RWPE2 (cell line): ENCODE results near the gene MYO18A.

Experiments
- ATAC-seq: fragments of 200-7000 bp; cut with Tn5 transposase; 3 replicates; pipeline ENCODE4 v1.9.1; 2021; ENCODE audit warnings: low read depth
- DNase-seq: peaks from one replicate; pipeline ENCODE4 v3.0.0-alpha.2; 2020; ENCODE audit warnings: low spot score
- H3K27ac ChIP-seq: fragments of 450-650 bp; 2 replicates; pipeline ENCODE4 v1.5.1; 2017; ENCODE audit warnings: mild to moderate bottlenecking; ENCODE audit not compliant: poor library complexity, severe bottlenecking
- H3K27me3 ChIP-seq: fragments of 250-450 bp; sonication (Bioruptor Pico); 2 replicates; pipeline ENCODE4 v1.5.1; 2021; ENCODE audit warnings: mild to moderate bottlenecking, moderate library complexity; ENCODE audit not compliant: insufficient read depth, poor library complexity, severe bottlenecking
- H3K36me3 ChIP-seq: fragments of 250-450 bp; sonication (Bioruptor Pico); 2 replicates; pipeline ENCODE4 v1.5.1; 2020; ENCODE audit warnings: low read depth, mild to moderate bottlenecking, moderate library complexity
- H3K4me1 ChIP-seq: fragments of 250-450 bp; sonication (Bioruptor Pico); 2 replicates; pipeline ENCODE4 v1.5.1; 2021; ENCODE audit warnings: mild to moderate bottlenecking, moderate library complexity; ENCODE audit not compliant: insufficient read depth, poor library complexity, severe bottlenecking
- H3K4me3 ChIP-seq: fragments of 250-450 bp; sonication (Bioruptor Pico); 2 replicates; pipeline ENCODE4 v1.5.1; 2021; ENCODE audit warnings: mild to moderate bottlenecking, moderate library complexity; ENCODE audit not compliant: severe bottlenecking
- H3K9me3 ChIP-seq: fragments of 250-450 bp; sonication (Bioruptor Pico); 2 replicates; pipeline ENCODE4 v1.5.1; 2021; ENCODE audit warnings: mild to moderate bottlenecking, moderate library complexity; ENCODE audit not compliant: severe bottlenecking
- CTCF ChIP-seq: fragments of 450-650 bp; IDR thresholded peaks from one replicate; pipeline ENCODE4 v1.5.1; 2017; ENCODE audit warnings: mild to moderate bottlenecking, moderate library complexity; ENCODE audit not compliant: poor library complexity, severe bottlenecking

MYO18A gene

GRCh38 chr17:29129731-29130130 is 50.5 kb downstream of the MYO18A start:
- Histone ChIP-seq H3K4me1 (peaks cover 16% of the 10 kb centered on the region), H3K4me3 (no peak overlapping the region), H3K27ac (no peak overlapping the region), H3K9me3 (no peaks in the 10 kb centered on the region), H3K27me3 (no peaks in the 10 kb centered on the region), H3K36me3 (no peaks in the 10 kb centered on the region)
- no peak for DNase-seq
- TF ChIP-seq CTCF: no peak
- ATAC-seq: no peak

GRCh38 chr17:29127840-29128239 is 52.4 kb downstream of the MYO18A start:
- H3K27ac ChIP-seq: no peak overlapping the region

GRCh38 chr17:29126268-29126930 is 53.8 kb downstream of the MYO18A start:
- no peak for DNase-seq
- Histone ChIP-seq H3K27me3 (no peaks in the 10 kb centered on the region), H3K27ac (no peak overlapping the region), H3K36me3 (peaks cover 7% of the 10 kb centered on the region; the same call in 1 of the 2 replicates), H3K4me3 (no peak overlapping the region), H3K9me3 (no peaks in the 10 kb centered on the region), H3K4me1 (no peaks in the 10 kb centered on the region)
- TF ChIP-seq CTCF: no peak
- ATAC-seq: no peak

More at GRCh38 chr17:29127840-29128239, 52.4 kb downstream of the MYO18A start:
- no peak overlapping the region for H3K4me3 ChIP-seq
- TF ChIP-seq CTCF: no peak
- no peak for ATAC-seq
- no peaks in the 10 kb centered on the region for H3K36me3 ChIP-seq
- DNase-seq: no peak
- H3K4me1 ChIP-seq: peaks cover 2% of the 10 kb centered on the region
- no peaks in the 10 kb centered on the region for H3K27me3 ChIP-seq
- no peaks in the 10 kb centered on the region for H3K9me3 ChIP-seq

GRCh38 chr17:29125651-29126050 is 54.5 kb downstream of the MYO18A start:
- peaks cover 14% of the 10 kb centered on the region; the same call in 1 of the 2 replicates for H3K36me3 ChIP-seq
- TF ChIP-seq CTCF: no peak
- DNase-seq (no peak), ATAC-seq (no peak)
- H3K9me3 ChIP-seq: no peaks in the 10 kb centered on the region
- no peaks in the 10 kb centered on the region for H3K27me3 ChIP-seq
- no peaks in the 10 kb centered on the region for H3K4me1 ChIP-seq
- H3K4me3 ChIP-seq: no peak overlapping the region
- H3K27ac ChIP-seq: no peak overlapping the region

GRCh38 chr17:29124925-29125273 is 55.3 kb downstream of the MYO18A start:
- peak; percentile 56 for ATAC-seq
- H3K27ac ChIP-seq: peak overlapping the region; percentile 15

More at GRCh38 chr17:29124925-29125273, 55.3 kb downstream of the MYO18A start:
- peaks cover 16% of the 10 kb centered on the region; the same call in 1 of the 2 replicates for H3K36me3 ChIP-seq
- H3K9me3 ChIP-seq: no peaks in the 10 kb centered on the region
- TF ChIP-seq CTCF: no peak
- no peak for DNase-seq
- no peak overlapping the region for H3K4me3 ChIP-seq
- H3K27me3 ChIP-seq: no peaks in the 10 kb centered on the region
- no peaks in the 10 kb centered on the region for H3K4me1 ChIP-seq
